HepG2 (cell line): Measurements from ENCODE around the gene NAGS. TPM values are rescaled to one million over a fixed set of nuclear protein-coding genes. Genes with fewer than 3 reads are reported as not detected.
"Not testable (repeated sequence)": the region's sequence is repeated elsewhere in the genome, so short reads cannot be mapped to it uniquely, and the experiment has no call there.

Source experiments
- BRD4 ChIP-seq: sonication (generic); formaldehyde crosslinking; IDR thresholded peaks from 2 replicates; pipeline ENCODE4 v1.4.0; 2020; ENCODE audit warnings: missing genetic modification reagents
- CBX2 ChIP-seq, 2 experiments: fragments of 200-600 bp in 1 of 2; sonication (generic); formaldehyde crosslinking in 1 of 2; IDR thresholded peaks; 2 replicates each; pipeline versions ENCODE4 v1.7.0 to v1.8.1; 2018 to 2022; ENCODE audit warnings: low read depth in 2 of 2, low read length in 1 of 2, mild to moderate bottlenecking in 1 of 2, missing genetic modification reagents in 1 of 2
- DPF2 ChIP-seq: sonication (generic); formaldehyde crosslinking; IDR thresholded peaks from 2 replicates; pipeline ENCODE4 v1.4.0; 2020; ENCODE audit warnings: mild to moderate bottlenecking, low read depth, missing genetic modification reagents, borderline replicate concordance
- ERF ChIP-seq: IDR thresholded peaks from 2 replicates; pipeline ENCODE4 v1.6.1; 2018; ENCODE audit warnings: missing biosample characterization, missing genetic modification reagents
- FOXA3 ChIP-seq: IDR thresholded peaks from 2 replicates; pipeline ENCODE4 v1.6.1; 2016; ENCODE audit warnings: missing genetic modification reagents, missing compliant biosample characterization
- IRF2 ChIP-seq: IDR thresholded peaks from 2 replicates; pipeline ENCODE4 v1.6.1; 2018; ENCODE audit warnings: missing genetic modification reagents, missing compliant biosample characterization
- NCOR1 ChIP-seq: fragments of 200-600 bp; sonication (generic); IDR thresholded peaks from 2 replicates; pipeline ENCODE4 v1.7.0; 2017; ENCODE audit warnings: antibody characterized with exemption, low read length, borderline replicate concordance
- NFIC ChIP-seq: IDR thresholded peaks from 2 replicates; pipeline ENCODE4 v1.6.1; 2012; ENCODE audit warnings: mild to moderate bottlenecking, low read length, inconsistent platforms
- PATZ1 ChIP-seq: sonication (generic); formaldehyde crosslinking; IDR thresholded peaks from 2 replicates; pipeline ENCODE4 v1.4.0; 2020; ENCODE audit warnings: missing genetic modification reagents
- RFX1 ChIP-seq: fragments of 450-650 bp; IDR thresholded peaks from 2 replicates; pipeline ENCODE4 v1.6.1; 2017
- SAP130 ChIP-seq: IDR thresholded peaks from 2 replicates; pipeline ENCODE4 v1.6.1; 2016; ENCODE audit warnings: low read depth
- SKI ChIP-seq: fragments of 450-650 bp; IDR thresholded peaks from one replicate; pipeline ENCODE4 v1.6.1; 2018; ENCODE audit warnings: mild to moderate bottlenecking; ENCODE audit not compliant: partially characterized antibody
- TBL1XR1 ChIP-seq: fragments of 150-350 bp; IDR thresholded peaks from 2 replicates; pipeline ENCODE4 v1.6.1; 2014; ENCODE audit warnings: borderline replicate concordance, low read length; ENCODE audit not compliant: partially characterized antibody
- ZBTB38 ChIP-seq: sonication (generic); formaldehyde crosslinking; IDR thresholded peaks from 2 replicates; pipeline ENCODE4 v1.5.1; 2020; ENCODE audit warnings: mild to moderate bottlenecking, missing genetic modification reagents
- ZNF503 ChIP-seq: sonication (generic); formaldehyde crosslinking; IDR thresholded peaks from 2 replicates; pipeline ENCODE4 v1.4.0; 2020; ENCODE audit warnings: missing genetic modification reagents
- ZNF574 ChIP-seq: sonication (generic); formaldehyde crosslinking; IDR thresholded peaks from 2 replicates; pipeline ENCODE4 v1.4.0; 2020; ENCODE audit warnings: missing genetic modification reagents
- ZNF607 ChIP-seq: sonication (generic); formaldehyde crosslinking; IDR thresholded peaks from 2 replicates; pipeline ENCODE4 v1.5.1; 2020; ENCODE audit warnings: missing genetic modification reagents, mild to moderate bottlenecking, borderline replicate concordance
- ZNF724P ChIP-seq: sonication (generic); formaldehyde crosslinking; IDR thresholded peaks from 2 replicates; pipeline ENCODE4 v1.8.0; 2022; ENCODE audit warnings: missing genetic modification reagents, borderline replicate concordance
- ZNF788 ChIP-seq: sonication (generic); formaldehyde crosslinking; IDR thresholded peaks from 2 replicates; pipeline ENCODE4 v1.5.0; 2020; ENCODE audit warnings: mild to moderate bottlenecking, missing genetic modification reagents, borderline replicate concordance
- ZNF878 ChIP-seq: sonication (generic); formaldehyde crosslinking; IDR thresholded peaks from 2 replicates; pipeline ENCODE4 v1.8.1; 2023; ENCODE audit warnings: mild to moderate bottlenecking, missing genetic modification reagents, moderate library complexity
- ZSCAN31 ChIP-seq: sonication (generic); formaldehyde crosslinking; IDR thresholded peaks from 2 replicates; pipeline ENCODE4 v1.5.0; 2020; ENCODE audit warnings: low read depth, mild to moderate bottlenecking, missing genetic modification reagents
- polyA plus RNA-seq, 8 experiments: library from polyadenylated mRNA; depleted of rRNA in 3 of 8; stranded (reverse) in 7 of 8; unstranded in 1 of 8; fragments of >200 nt; fragmentation: Illumina TruSeq in 4 of 8; extraction: Trizol in 4 of 8; gene quantifications; 2 replicates each; pipeline versions ENCODE4 v1.2.1 to v1.2.3, GENCODE V29; 2011 to 2016; ENCODE audit warnings: low read depth in 4 of 8, missing spikeins in 1 of 8, mixed read lengths in 1 of 8; ENCODE audit not compliant: insufficient read depth in 1 of 8
- total RNA-seq, 5 experiments: library from RNA; depleted of rRNA; stranded (reverse); fragments of >200 nt; fragmentation: Illumina TruSeq; extraction: Trizol; gene quantifications; 2 replicates each; pipeline ENCODE4 v1.2.3, GENCODE V29; 2016; ENCODE audit warnings: low read depth in 1 of 5

NAGS gene
- total and polyA plus RNA-seq, 2 of the 13 experiments (the other 11 are each of a cell fraction or from before 2014, with no cell fraction given) = 4.3 to 5.1 TPM

- TF ChIP-seq NCOR1 (peak; percentile 52; the same call in 1 of the 2 replicates), FOXA3 (peak; percentile 45; the same call in 1 of the 2 replicates), PATZ1 (CRISPR knock-in tag) (0 out of 2 replicates have a peak, but pooled peaks have one; percentile 5), NFIC (peak; percentile 15; the same call in 1 of the 2 replicates), ZNF724P (CRISPR knock-in tag) (peak; percentile 15; the same call in 1 of the 2 replicates), BRD4 (0 out of 2 replicates have a peak, but pooled peaks have one; percentile 41), SKI (peak; percentile 76), ZNF503 (CRISPR knock-in tag) (0 out of 2 replicates have a peak, but pooled peaks have one; percentile 38), ZNF574 (CRISPR knock-in tag) (0 out of 2 replicates have a peak, but pooled peaks have one; percentile 26), ZNF878 (0 out of 2 replicates have a peak, but pooled peaks have one; percentile 48), ZBTB38 (peak; percentile 32; the same call in 1 of the 2 replicates), TBL1XR1 (peak; percentile 22), IRF2 (CRISPR knock-in tag) (peak; percentile 45; the same call in 1 of the 2 replicates), SAP130 (peak; percentile 80), ZNF607 (CRISPR knock-in tag) (0 out of 2 replicates have a peak, but pooled peaks have one; percentile 27), DPF2 (CRISPR knock-in tag) (0 out of 2 replicates have a peak, but pooled peaks have one; percentile 41), ZSCAN31 (CRISPR knock-in tag) (0 out of 2 replicates have a peak, but pooled peaks have one; percentile 25), RFX1 (peak; percentile 64), ERF (CRISPR knock-in tag) (0 out of 2 replicates have a peak, but pooled peaks have one; percentile 38), CBX2 (CRISPR knock-in tag; IDR thresholded peaks at IDR 0.05; ENCODE audit: low read depth) (peak; percentile 84), ZNF788 (CRISPR knock-in tag) (peak; percentile 30; the same call in 1 of the 2 replicates)
- TF ChIP-seq CBX2 (IDR thresholded peaks at IDR 0.05; ENCODE audit: low read depth, low read length) = not testable (repeated sequence)
These were observed 31.8 kb upstream of the NAGS start (continued) for GRCh38 chr17:43972444-43973212.
